GM23338 (cell line): ENCODE results near the gene PSMD12. TPM values are rescaled to one million over a fixed set of nuclear protein-coding genes. Genes with fewer than 3 reads are reported as not detected.

ENCODE experiments used
- ATAC-seq: fragments of 200-7000 bp; cut with Tn5 transposase; 3 replicates; pipeline ENCODE4 v1.9.1; 2020
- DNase-seq: peaks from one replicate; pipeline ENCODE4 v3.0.0-alpha.2; 2015; ENCODE audit warnings: low spot score
- H2AFZ ChIP-seq: fragments of 200-600 bp; sonication (generic); 2 replicates; pipeline ENCODE4 v1.8.0; 2016; ENCODE audit warnings: antibody characterized with exemption, mild to moderate bottlenecking, moderate library complexity
- H3F3A ChIP-seq: fragments of 200-600 bp; sonication (generic); replicated peaks from 2 replicates; pipeline ENCODE4 v1.8.0; 2017; ENCODE audit warnings: antibody characterized with exemption, mixed run types, low read depth
- H3K27ac ChIP-seq: fragments of 200-600 bp; sonication (generic); 2 replicates; pipeline ENCODE4 v1.6.1; 2016; ENCODE audit warnings: low read depth
- H3K27me3 ChIP-seq: fragments of 200-600 bp; sonication (generic); 2 replicates; pipeline ENCODE4 v1.8.0; 2016; ENCODE audit warnings: mild to moderate bottlenecking, mixed run types, moderate library complexity; ENCODE audit not compliant: insufficient read depth
- H3K36me3 ChIP-seq: fragments of 200-600 bp; sonication (generic); 2 replicates; pipeline ENCODE4 v1.8.0; 2016; ENCODE audit warnings: mild to moderate bottlenecking; ENCODE audit not compliant: insufficient read depth
- H3K4me1 ChIP-seq: fragments of 200-600 bp; sonication (generic); 2 replicates; pipeline ENCODE4 v1.8.0; 2016; ENCODE audit warnings: mild to moderate bottlenecking, moderate library complexity; ENCODE audit not compliant: insufficient read depth
- H3K4me2 ChIP-seq: fragments of 200-600 bp; sonication (generic); 2 replicates; pipeline ENCODE4 v1.7.1; 2017; ENCODE audit warnings: mixed run types
- H3K4me3 ChIP-seq: fragments of 200-600 bp; sonication (generic); 2 replicates; pipeline ENCODE4 v1.6.1; 2016; ENCODE audit warnings: mixed run types
- H3K79me2 ChIP-seq: fragments of 200-600 bp; sonication (generic); replicated peaks from 2 replicates; pipeline ENCODE4 v1.8.0; 2017; ENCODE audit warnings: mild to moderate bottlenecking; ENCODE audit not compliant: insufficient read depth
- H3K9me2 ChIP-seq: fragments of 200-600 bp; sonication (generic); 2 replicates; pipeline ENCODE4 v1.8.0; 2017; ENCODE audit not compliant: insufficient read depth
- H4K20me1 ChIP-seq: fragments of 200-600 bp; sonication (generic); replicated peaks from 2 replicates; pipeline ENCODE4 v1.8.0; 2017; ENCODE audit warnings: mild to moderate bottlenecking; ENCODE audit not compliant: insufficient read depth
- H3K27ac Mint-ChIP-seq: 2 replicates; pipeline ENCODE4 v1.8.0; 2020; ENCODE audit warnings: inconsistent platforms, mild to moderate bottlenecking, moderate library complexity, mixed read lengths
- H3K27me3 Mint-ChIP-seq: 3 replicates; pipeline ENCODE4 v1.8.0; 2022; ENCODE audit warnings: low read depth, mild to moderate bottlenecking, moderate library complexity, mixed read lengths, inconsistent platforms; ENCODE audit not compliant: insufficient read depth, poor library complexity
- H3K36me3 Mint-ChIP-seq: 3 replicates; pipeline ENCODE4 v1.8.0; 2021; ENCODE audit warnings: low read depth, mild to moderate bottlenecking, inconsistent platforms, moderate library complexity, mixed read lengths
- H3K4me1 Mint-ChIP-seq: 3 replicates; pipeline ENCODE4 v1.8.0; 2020; ENCODE audit warnings: mild to moderate bottlenecking, inconsistent platforms, mixed read lengths
- H3K4me3 Mint-ChIP-seq: 3 replicates; pipeline ENCODE4 v1.8.0; 2021; ENCODE audit warnings: moderate library complexity, mild to moderate bottlenecking, inconsistent platforms, mixed read lengths
- H3K9me3 Mint-ChIP-seq: 3 replicates; pipeline ENCODE4 v1.8.0; 2020; ENCODE audit warnings: moderate library complexity, mild to moderate bottlenecking, inconsistent platforms, mixed read lengths
- CTCF ChIP-seq, 2 experiments: fragments of 200-600 bp in 1 of 2; sonication (generic) in 1 of 2; conservative IDR thresholded peaks; 2 replicates each; pipeline versions ENCODE4 v1.5.1 to v1.6.1; 2016 to 2017; ENCODE audit warnings: antibody characterized with exemption in 2 of 2, low read depth in 2 of 2, mild to moderate bottlenecking in 2 of 2, moderate library complexity in 1 of 2
- ETS1 ChIP-seq: IDR thresholded peaks from 2 replicates; pipeline ENCODE4 v1.6.1; 2016; ENCODE audit warnings: antibody characterized with exemption
- EZH2 ChIP-seq: fragments of 200-600 bp; sonication (generic); IDR thresholded peaks from one replicate; pipeline ENCODE4 v1.8.0; 2017; ENCODE audit warnings: antibody characterized with exemption, mild to moderate bottlenecking, low read depth; ENCODE audit not compliant: unreplicated experiment
- EZH2phosphoT487 ChIP-seq: fragments of 200-600 bp; sonication (generic); IDR thresholded peaks from one replicate; pipeline ENCODE4 v1.8.1; 2018; ENCODE audit warnings: antibody characterized with exemption; ENCODE audit not compliant: unreplicated experiment
- JUNB ChIP-seq: IDR thresholded peaks from one replicate; pipeline ENCODE4 v1.6.1; 2016; ENCODE audit warnings: antibody characterized with exemption; ENCODE audit not compliant: unreplicated experiment
- NANOG ChIP-seq: IDR thresholded peaks from 2 replicates; pipeline ENCODE4 v1.6.1; 2016; ENCODE audit warnings: antibody characterized with exemption, borderline replicate concordance
- POLR2AphosphoS5 ChIP-seq: IDR thresholded peaks from 2 replicates; pipeline ENCODE4 v1.6.1; 2016; ENCODE audit warnings: antibody characterized with exemption, low read depth
- STAT1 ChIP-seq: IDR thresholded peaks from one replicate; pipeline ENCODE4 v1.6.1; 2016; ENCODE audit warnings: antibody characterized with exemption; ENCODE audit not compliant: unreplicated experiment
- ZNF462 ChIP-seq: fragments of 250-450 bp; sonication (Bioruptor Pico); IDR thresholded peaks from 2 replicates; pipeline ENCODE4 v1.5.0; 2020; ENCODE audit warnings: mild to moderate bottlenecking, moderate library complexity
- polyA plus RNA-seq: library from polyadenylated mRNA; unstranded; fragments of >200 nt; fragmentation: Nextera tagmentation; extraction: Ambion mirVana; gene quantifications from 2 replicates; pipeline ENCODE4 v1.2.1, GENCODE V29; 2016
- total RNA-seq: library from RNA; depleted of rRNA; stranded (reverse); fragments of >200 nt; shearing (Covaris generic); gene quantifications from 2 replicates; pipeline ENCODE4 v1.2.3, GENCODE V29; 2014

The PSMD12 gene
- total and polyA plus RNA-seq, 2 experiments from 2014 or later = 73.7 to 146 TPM

GRCh38 chr17:67372751-67373150 lies 6.4 kb upstream of the PSMD12 start (continued):
- TF ChIP-seq ZNF462 (CRISPR knock-in tag) = no peak
- TF ChIP-seq EZH2 = no peak
- TF ChIP-seq STAT1 = no peak
- TF ChIP-seq JUNB = no peak

GRCh38 chr17:67369676-67370075 lies 3.3 kb upstream of the PSMD12 start:
- Histone ChIP-seq H3K27ac (no peak overlapping the region), H3K9me2 (no peaks in the 10 kb centered on the region), H4K20me1 (peaks cover 5% of the 10 kb centered on the region), H3K36me3 (no peaks in the 10 kb centered on the region), H3K4me1 (peaks cover 9% of the 10 kb centered on the region), H3K79me2 (peaks cover 17% of the 10 kb centered on the region), H3K4me3 (no peak overlapping the region), H2AFZ (peak overlapping the region; percentile 52; the same call in 1 of the 2 replicates), H3K27me3 (no peaks in the 10 kb centered on the region), H3F3A (no peaks in the 10 kb centered on the region; the same call in none of the 2 replicates), H3K4me2 (no peak overlapping the region)
- Mint-ChIP-seq H3K36me3 (peaks cover 5% of the 10 kb centered on the region), H3K9me3 (no peaks in the 10 kb centered on the region), H3K4me3 (no peak overlapping the region), H3K27me3 (peaks cover 9% of the 10 kb centered on the region), H3K4me1 (peaks cover 6% of the 10 kb centered on the region; the same call in 2 of the 3 replicates), H3K27ac (no peak overlapping the region)
- no peak for ATAC-seq
- DNase-seq = no peak
- TF ChIP-seq ETS1 = no peak
- TF ChIP-seq NANOG = no peak
- TF ChIP-seq STAT1 = no peak
- no peak for TF ChIP-seq EZH2phosphoT487
- no peak for TF ChIP-seq POLR2AphosphoS5
- TF ChIP-seq JUNB = no peak
- TF ChIP-seq CTCF (conservative IDR thresholded peaks at IDR 0.05; ENCODE audit: low read depth in 2 of 2) = no peak
